HG02943 (cell line): Measurements from ENCODE around the gene B3GALNT2.
"Not testable (repeated sequence)": the region's sequence is repeated elsewhere in the genome, so short reads cannot be mapped to it uniquely, and the experiment has no call there.

Source experiments
- ATAC-seq: cut with Tn5 transposase; IDR thresholded peaks from one replicate; pipeline ENCODE4 v1.9.1; 2021; ENCODE audit warnings: mild to moderate bottlenecking, low read depth, moderate library complexity; ENCODE audit not compliant: unreplicated experiment

Gene B3GALNT2

GRCh38 chr1:235457856-235458255, 46.4 kb downstream of the B3GALNT2 start:
- not testable (repeated sequence) for ATAC-seq

GRCh38 chr1:235455823-235456222, 48.4 kb downstream of the B3GALNT2 start:
- ATAC-seq = no peak

- ATAC-seq = no peak
Observed at GRCh38 chr1:235455097-235455496, 49.2 kb downstream of the B3GALNT2 start.

GRCh38 chr1:235454021-235454420, 50.2 kb downstream of the B3GALNT2 start:
- ATAC-seq = no peak

GRCh38 chr1:235450886-235451483, 53.3 kb downstream of the B3GALNT2 start:
- ATAC-seq = no peak

- ATAC-seq = no peak
Observed at GRCh38 chr1:235450433-235450832, 53.8 kb downstream of the B3GALNT2 start.

GRCh38 chr1:235448616-235449015, 55.6 kb downstream of the B3GALNT2 start:
- ATAC-seq = no peak

GRCh38 chr1:235442788-235443429, 61.3 kb downstream of the B3GALNT2 start:
- ATAC-seq = no peak

- ATAC-seq = no peak
Observed at GRCh38 chr1:235441159-235441685, 63.0 kb downstream of the B3GALNT2 start.

- ATAC-seq = no peak
Observed at GRCh38 chr1:235434001-235434400, 70.3 kb downstream of the B3GALNT2 start.

GRCh38 chr1:235430991-235431390, 73.3 kb downstream of the B3GALNT2 start:
- ATAC-seq = no peak

- no peak for ATAC-seq
Observed at GRCh38 chr1:235429143-235429542, 75.1 kb downstream of the B3GALNT2 start.

GRCh38 chr1:235427447-235427846, 76.8 kb downstream of the B3GALNT2 start:
- ATAC-seq = no peak

- ATAC-seq = no peak
Observed at GRCh38 chr1:235426680-235427079, 77.6 kb downstream of the B3GALNT2 start.

- ATAC-seq = no peak
Observed at GRCh38 chr1:235426143-235426542, 78.1 kb downstream of the B3GALNT2 start.

- no peak for ATAC-seq
Observed at GRCh38 chr1:235425357-235425756, 78.9 kb downstream of the B3GALNT2 start.

- ATAC-seq = no peak
Observed at GRCh38 chr1:235424092-235424491, 80.2 kb downstream of the B3GALNT2 start.

- no peak for ATAC-seq
Observed at GRCh38 chr1:235423214-235423652, 81.0 kb downstream of the B3GALNT2 start.

- no peak for ATAC-seq
Observed at GRCh38 chr1:235421751-235422150, 82.5 kb downstream of the B3GALNT2 start.

GRCh38 chr1:235417086-235417697, 87.1 kb downstream of the B3GALNT2 start:
- ATAC-seq = no peak

GRCh38 chr1:235416662-235417049, 87.6 kb downstream of the B3GALNT2 start:
- ATAC-seq = no peak
